Activated CD8-positive, alpha-beta memory T cell treated with anti-CD3 and anti-CD28 coated beads for 1 hour (primary cell): ENCODE measurements around the gene OTULINL.
"Not testable (repeated sequence)": the region's sequence is repeated elsewhere in the genome, so short reads cannot be mapped to it uniquely, and the experiment has no call there.

Source experiments
- DNase-seq, 2 donors: peaks; one replicate each; pipeline ENCODE4 v3.0.0-alpha.2; 2020; ENCODE audit warnings: low read depth in 1 of 2; ENCODE audit errors: extremely low read depth in 1 of 2

The OTULINL gene

DNA sequence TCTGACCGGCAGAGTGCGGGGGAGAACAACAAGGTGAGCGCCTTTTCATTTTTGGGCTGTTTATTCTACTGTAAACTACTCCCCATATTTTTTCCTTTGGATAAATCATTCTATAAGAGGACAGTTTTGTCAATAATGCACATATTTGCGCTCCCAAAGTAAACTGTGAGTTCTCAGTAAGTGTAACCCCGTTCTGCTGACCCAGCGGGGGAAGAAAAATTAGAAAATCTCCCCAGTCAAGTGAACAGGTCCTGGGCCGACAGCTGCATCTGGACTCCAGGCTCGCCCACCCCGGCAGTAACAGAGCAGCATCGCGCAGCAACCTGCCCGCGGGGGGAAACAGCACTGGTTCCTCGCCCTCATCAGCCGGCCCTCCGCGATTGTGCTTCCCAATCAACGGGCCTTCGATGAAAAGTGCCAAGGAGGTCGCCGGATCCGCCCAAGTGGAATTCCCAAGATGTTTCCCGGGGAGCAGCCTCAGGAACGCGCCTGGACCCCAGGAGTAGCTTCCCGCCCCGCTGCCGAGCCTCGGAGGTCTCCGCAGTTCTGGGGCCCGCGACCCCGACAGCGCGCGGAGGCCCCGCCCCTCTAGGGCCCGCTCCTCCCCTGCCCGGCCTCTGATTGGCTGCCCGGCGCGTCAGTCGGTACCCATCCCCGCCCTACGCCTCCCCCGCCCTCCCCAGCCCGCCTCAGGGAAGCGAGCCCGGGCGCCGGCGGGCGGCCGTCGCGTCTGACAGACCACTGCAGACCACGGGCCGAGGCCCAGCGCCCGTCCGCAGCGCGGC lies at the start of gene OTULINL:
TSS of gene OTULINL (plus strand) at position 687 of the 785 bp plus-strand sequence. CDS start 103 bp downstream, outside the sequence.
- peak; percentile 73 to 85 for DNase-seq

GRCh38 chr5:14532180-14532579 lies 49.4 kb upstream of the OTULINL start:
- no peak for DNase-seq

DNA sequence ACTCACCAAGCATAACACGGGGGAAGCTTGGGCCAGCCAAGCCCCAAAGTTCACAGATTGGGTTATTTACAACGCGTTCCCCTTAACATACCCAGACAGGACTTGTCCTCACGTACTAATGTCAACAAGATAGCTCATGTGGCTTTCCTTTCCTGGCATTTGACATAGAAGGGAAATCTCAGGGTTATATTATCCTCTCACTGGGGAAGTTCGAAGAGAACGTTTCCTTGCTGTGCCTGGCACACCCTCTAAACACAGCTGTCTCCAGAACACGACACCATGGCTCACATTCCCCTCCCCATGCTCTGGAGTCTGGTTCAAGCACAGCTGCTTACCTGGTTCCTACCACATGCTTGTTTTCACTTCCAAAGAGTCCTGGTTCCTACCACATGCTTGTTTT lies 46.8 kb upstream of the OTULINL start:
- DNase-seq: no peak

- no peak for DNase-seq
These were observed 36.3 kb upstream of the OTULINL start for GRCh38 chr5:14545308-14545707.

DNA sequence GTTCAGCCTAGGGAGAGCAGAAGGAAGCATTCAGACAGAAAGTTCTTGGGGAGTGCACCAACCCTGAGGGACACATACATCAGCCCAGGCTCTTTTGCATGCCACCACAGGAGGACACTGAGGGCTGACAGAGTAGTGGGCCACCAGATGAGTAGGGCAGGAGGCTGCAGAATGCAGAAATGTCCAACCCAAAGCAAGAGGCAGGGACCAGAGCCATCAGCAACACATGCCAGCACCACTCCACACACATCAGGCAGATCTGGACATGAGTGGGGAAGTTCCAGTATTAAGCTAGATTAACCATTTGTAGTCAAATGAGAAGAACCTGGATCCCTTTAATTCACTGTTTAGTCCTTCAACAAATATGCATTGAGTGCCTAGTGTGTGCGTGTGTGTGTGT lies 35.7 kb upstream of the OTULINL start:
- no peak for DNase-seq

DNA sequence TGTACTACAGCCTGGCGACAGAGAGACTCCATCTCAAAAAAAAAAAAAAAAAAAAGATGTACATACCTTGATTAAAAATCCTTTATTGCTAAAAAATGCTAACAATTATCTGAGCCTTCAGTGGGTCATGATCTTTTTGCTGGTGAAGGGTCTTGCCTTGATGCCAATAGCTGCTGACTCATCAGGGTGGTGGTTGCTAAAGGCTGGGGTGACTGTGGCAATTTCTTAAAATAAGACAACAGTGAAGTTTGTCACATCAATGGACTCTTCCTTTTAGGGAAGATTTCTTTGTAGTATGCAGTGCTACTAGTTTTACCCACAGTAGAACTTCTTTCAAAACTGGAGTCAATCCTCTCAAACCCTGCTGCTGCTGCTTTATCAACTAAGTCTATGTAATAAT lies 33.9 kb upstream of the OTULINL start:
- DNase-seq: no peak

GRCh38 chr5:14551211-14551610 lies 30.4 kb upstream of the OTULINL start:
- no peak for DNase-seq

GRCh38 chr5:14552017-14552416 lies 29.6 kb upstream of the OTULINL start:
- no peak for DNase-seq

- not testable (repeated sequence) for DNase-seq
These were observed 27.3 kb upstream of the OTULINL start for GRCh38 chr5:14554288-14554687.

- DNase-seq: no peak
These were observed 25.6 kb upstream of the OTULINL start for GRCh38 chr5:14556015-14556414.

DNA sequence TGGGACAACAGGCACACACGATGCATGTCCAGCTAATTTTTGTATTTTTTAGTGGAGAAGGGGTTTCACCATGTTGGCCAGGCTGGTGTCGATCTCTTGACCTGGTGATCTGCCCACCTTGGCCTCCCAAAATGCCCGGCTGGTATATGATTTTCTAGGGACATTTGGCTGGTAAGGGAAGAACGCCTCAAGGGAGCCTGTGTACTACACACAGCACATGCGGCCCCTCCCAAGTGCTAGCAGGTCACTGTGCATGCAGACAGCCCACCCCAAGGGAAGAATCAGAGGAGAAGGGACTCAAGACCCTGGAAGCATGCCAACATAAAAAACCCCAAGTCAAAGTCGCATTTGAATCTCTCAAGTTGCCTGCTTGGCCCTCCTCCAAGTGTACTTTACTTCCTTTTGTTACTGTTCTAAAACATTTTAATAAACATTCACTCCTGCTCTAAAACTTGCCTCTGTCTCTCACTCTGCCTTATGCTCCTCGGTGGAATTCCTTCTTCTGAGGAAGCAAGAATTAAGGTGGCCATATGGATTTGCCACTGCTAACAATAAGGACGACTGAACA lies 24.3 kb upstream of the OTULINL start:
- no peak for DNase-seq

DNA sequence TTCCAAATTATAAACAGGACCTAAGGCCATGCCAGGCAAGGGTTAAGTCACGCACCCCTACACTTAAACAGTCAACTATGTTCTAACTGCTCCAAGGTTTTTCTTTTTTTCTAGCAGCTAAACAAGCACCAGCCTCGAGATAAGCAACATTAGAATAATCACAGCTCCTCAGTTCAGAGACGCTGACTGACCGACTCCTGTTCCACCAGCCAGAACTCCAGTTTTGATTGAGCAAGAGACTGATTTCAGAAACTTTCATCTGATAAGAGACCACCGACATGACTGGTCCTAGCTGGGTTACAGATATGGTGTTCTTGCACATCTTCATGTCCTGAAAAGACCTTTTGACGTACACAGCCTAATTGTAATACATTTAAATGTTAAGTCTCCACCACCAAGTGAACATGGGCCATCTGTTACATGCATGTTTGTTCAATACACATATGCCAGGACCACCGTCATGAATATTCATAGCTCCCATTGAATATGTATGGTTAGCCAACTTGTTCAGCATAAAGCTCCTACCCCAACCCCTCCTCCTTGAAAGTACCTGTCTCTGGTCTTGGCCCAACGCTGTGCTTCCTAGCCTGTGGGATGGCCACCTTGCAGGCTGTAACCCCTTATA lies 23.7 kb upstream of the OTULINL start:
- no peak for DNase-seq

DNA sequence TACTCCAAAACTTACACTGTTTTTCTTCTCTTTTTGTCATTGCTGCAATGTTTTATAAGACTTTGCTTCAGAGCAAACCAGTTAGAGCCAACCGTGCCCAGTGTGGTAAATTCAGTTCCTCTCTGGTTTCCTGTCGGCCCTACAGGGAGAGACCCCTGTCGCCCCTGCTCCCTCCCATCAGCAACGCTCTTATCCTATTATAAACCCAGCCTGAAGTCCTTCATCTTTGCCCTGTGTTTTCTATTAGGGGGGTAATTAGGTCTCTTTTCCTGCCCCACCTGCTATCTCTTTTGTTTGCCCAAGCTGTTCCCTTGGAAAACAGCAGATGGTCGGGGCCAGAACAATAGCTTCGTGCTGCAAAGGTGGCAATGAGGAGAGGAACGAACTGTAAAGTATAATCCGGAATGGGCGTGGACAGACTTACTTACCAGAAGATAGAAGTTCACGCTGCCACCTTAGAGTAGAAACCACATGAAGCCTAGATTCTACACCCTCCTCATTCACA lies 21.4 kb upstream of the OTULINL start:
- DNase-seq: no peak

DNA sequence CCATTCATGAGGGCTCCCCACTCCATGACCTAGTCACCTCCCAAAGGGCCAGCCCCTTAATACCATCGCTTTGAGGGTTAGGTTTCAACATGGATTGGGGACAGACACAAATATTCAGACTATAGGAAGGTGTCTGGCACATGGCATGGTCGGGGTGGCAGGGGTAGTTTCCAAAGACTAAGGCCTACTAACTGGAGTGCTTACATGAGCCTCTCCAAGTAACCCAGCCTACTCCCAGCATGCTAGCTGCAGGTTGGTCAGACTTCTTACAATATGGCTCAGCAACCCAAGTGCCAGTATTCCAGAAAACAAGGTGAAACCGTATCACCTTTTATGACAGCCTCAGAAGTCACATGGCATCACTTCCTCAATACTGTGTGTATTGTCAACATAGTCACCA lies 19.9 kb upstream of the OTULINL start:
- no peak for DNase-seq

- no peak for DNase-seq
These were observed 13.3 kb upstream of the OTULINL start for GRCh38 chr5:14568333-14568732.

DNA sequence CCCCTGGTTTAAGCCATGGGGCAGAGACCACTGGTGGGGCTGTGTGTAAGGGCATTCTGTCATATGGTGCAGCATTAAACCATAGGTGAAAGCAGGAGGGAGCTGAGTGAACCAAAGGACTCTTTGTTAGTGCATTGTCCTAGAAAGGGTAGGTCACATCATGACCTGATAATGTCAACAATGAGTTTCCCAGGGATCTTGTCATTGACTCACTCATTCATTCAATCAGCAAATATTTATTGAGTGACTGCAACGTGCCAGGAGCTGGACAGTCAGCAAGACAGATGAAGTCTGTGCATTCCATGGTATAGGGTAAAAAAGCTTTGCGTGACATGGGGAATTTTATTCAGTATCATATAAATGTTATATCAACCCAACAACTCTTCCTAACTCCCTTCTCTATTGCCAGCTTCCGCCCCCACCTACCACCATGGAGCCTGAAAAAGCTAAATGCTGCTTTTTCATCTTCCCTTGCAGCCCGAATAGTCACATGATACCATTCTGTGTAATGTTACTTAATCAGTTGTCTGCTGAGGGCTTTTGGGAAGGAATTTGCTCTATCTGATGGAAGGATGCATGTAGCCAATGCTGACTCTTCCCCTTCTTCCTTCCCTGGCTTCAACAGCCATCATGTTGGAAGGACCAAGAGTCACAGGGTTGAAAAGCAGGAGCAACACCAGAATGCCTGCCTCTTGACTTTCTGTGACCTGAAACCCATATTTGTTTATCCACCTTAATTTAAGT lies 11.5 kb upstream of the OTULINL start:
- no peak for DNase-seq

DNA sequence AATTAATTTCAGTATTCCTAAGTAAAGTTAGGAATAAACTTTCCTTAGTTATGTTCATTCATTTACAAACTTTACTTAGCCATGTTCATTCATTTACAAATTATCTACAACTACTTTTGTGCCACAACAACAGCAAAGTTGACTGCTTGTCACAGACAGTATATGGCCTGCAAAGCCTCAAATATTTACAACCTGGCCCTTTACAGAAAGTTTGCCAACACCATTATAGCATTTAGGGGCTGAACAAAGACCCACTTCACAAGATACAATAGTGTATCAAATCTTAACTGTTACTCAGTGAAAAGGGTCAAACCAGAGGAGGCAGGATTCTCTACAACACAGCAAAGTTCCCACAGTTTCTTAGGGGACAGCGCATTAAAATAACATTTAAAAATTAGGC lies 9.7 kb upstream of the OTULINL start:
- DNase-seq: no peak

GRCh38 chr5:14572385-14572784 lies 9.2 kb upstream of the OTULINL start:
- DNase-seq: no peak

- no peak for DNase-seq
These were observed 8.8 kb upstream of the OTULINL start for GRCh38 chr5:14572836-14573235.

DNA sequence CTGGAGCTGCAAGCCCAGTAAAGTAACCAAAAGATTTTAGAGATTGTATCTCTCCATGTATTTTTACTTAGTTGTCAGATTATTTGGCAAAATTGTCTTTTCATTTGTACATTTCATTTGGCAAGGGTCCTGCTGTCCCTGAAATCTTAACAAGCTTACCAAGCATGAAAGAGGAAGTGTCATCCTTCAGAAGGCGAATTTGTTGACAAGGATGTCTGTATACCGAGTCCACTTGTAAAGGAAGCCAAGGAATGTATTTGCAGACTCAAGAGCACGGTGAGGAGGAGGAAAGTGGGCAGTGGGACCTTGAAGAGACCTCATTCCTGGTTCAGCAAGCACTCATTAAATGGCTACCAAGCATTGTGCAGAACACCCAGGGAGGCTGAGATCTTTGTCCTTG lies 7.5 kb upstream of the OTULINL start:
- DNase-seq: no peak

- no peak for DNase-seq
These were observed 6.6 kb upstream of the OTULINL start for GRCh38 chr5:14574891-14575508.
